Heart left ventricle (tissue), 16 donors: ENCODE data around the gene TMEM39A. TPM values are rescaled to one million over a fixed set of nuclear protein-coding genes. Genes with fewer than 3 reads are reported as not detected.

Experiments
- ATAC-seq, 4 donors: fragments of 200-7000 bp; cut with Tn5 transposase; one replicate each; pipeline ENCODE4 v1.9.1; 2020 to 2022; ENCODE audit warnings: moderate library complexity in 4 of 4, mild to moderate bottlenecking in 3 of 4, moderate number of reproducible peaks in 1 of 4
- DNase-seq, 5 donors: peaks; one replicate each; pipeline ENCODE4 v3.0.0-alpha.2; 2020
- H3K27ac ChIP-seq, 12 donors: fragments of 200-600 bp; sonication (generic) in 4 of 12; one replicate each; pipeline versions ENCODE4 v1.5.0 to v1.8.0; 2016 to 2022; ENCODE audit warnings: mild to moderate bottlenecking in 2 of 12
- H3K27me3 ChIP-seq, 9 donors: fragments of 200-600 bp; sonication (generic) in 2 of 9; one replicate each; pipeline versions ENCODE4 v1.5.1 to v1.8.0; 2016 to 2022; ENCODE audit warnings: mild to moderate bottlenecking in 3 of 9
- H3K36me3 ChIP-seq, 9 donors: fragments of 200-600 bp; sonication (generic) in 2 of 9; one replicate each; pipeline versions ENCODE4 v1.5.0 to v1.8.0; 2018 to 2022; ENCODE audit warnings: mild to moderate bottlenecking in 2 of 9
- H3K4me1 ChIP-seq, 12 donors: fragments of 200-600 bp; sonication (generic) in 4 of 12; one replicate each; pipeline versions ENCODE4 v1.5.0 to v1.8.0; 2016 to 2022; ENCODE audit warnings: mild to moderate bottlenecking in 3 of 12
- H3K4me3 ChIP-seq, 12 donors: fragments of 200-600 bp; sonication (generic) in 4 of 12; one replicate each; pipeline versions ENCODE4 v1.5.0 to v1.8.0; 2017 to 2022; ENCODE audit warnings: mild to moderate bottlenecking in 9 of 12, moderate library complexity in 4 of 12
- H3K9me3 ChIP-seq, 12 donors: fragments of 200-600 bp; sonication (generic) in 4 of 12; one replicate each; pipeline versions ENCODE4 v1.5.0 to v1.8.0; 2016 to 2022; ENCODE audit warnings: mild to moderate bottlenecking in 1 of 12
- POLR2A ChIP-seq, 2 donors: fragments of 450-650 bp; IDR thresholded peaks; one replicate each; pipeline ENCODE4 v1.6.1; 2017; ENCODE audit warnings: antibody characterized with exemption in 2 of 2, mild to moderate bottlenecking in 2 of 2, moderate library complexity in 2 of 2
- WGBS, 4 donors: extraction: QIAGEN DNeasy Blood & Tissue Kit in 2 of 4; methylation state at CpG; one replicate each; pipeline versions ENCODE4 v1.1.5 to v1.1.7; 2013 to 2018; 5-methylcytosine and 5-hydroxymethylcytosine counted together
- intact Hi-C, 10 donors: fragments of 100-400 bp; cut with DNase I; formaldehyde crosslinking; loops; one replicate each; pipeline versions ENCODE4 v1.11.1 to v1.14.2; 2022
- polyA plus RNA-seq, 2 donors: library from polyadenylated mRNA; stranded (reverse); fragments of 200-250 nt; gene quantifications; one replicate each; pipeline ENCODE4 v1.2.3, GENCODE V29; 2013
- total RNA-seq, 9 donors: library from RNA; depleted of rRNA in 2 of 9; stranded (reverse); fragments of >200 nt in 2 of 9; fragmentation: NEBNext Ultra II Directional in 3 of 9; extraction: Animal tissue kit (Norgen Biotek cat#: 25700) in 3 of 9; gene quantifications; one replicate each; pipeline versions ENCODE4 v1.1.0 to v1.2.4, GENCODE V29; 2016 to 2023
- TF ChIP-seq, protein P1 (sequence below), 12 donors: fragments of 200-600 bp; sonication (generic) in 4 of 12; IDR thresholded peaks; one replicate each; pipeline versions ENCODE4 v1.5.0 to v1.8.0; 2018 to 2022; ENCODE audit warnings: antibody characterized with exemption in 12 of 12, mild to moderate bottlenecking in 5 of 12
- donor health status: ischemic (EF 13 %, LVEDD 7.1; RV severe dilation, severe dysfunction).
- donor health status: healthy with polysubstance abuse.
- donor health status: DM: no; HTN: yes; CAD: no.
- donor health status: DM: no; HTN: no; CAD: no.
- donor health status: ischemic (EF 25% LVEDD 6.9; RV normal size, moderate dysfunction).
- donor health status: ischemic (EF 25% LVEDD 5.7; RV mildly dilated, moderate dysfunction).
- donor health status: healthy.
- donor health status: DM: yes; HTN: yes; CAD: no.
- donor health status: ischemic (EF 35%, LVEDD 5.7; RV mildly dilated, moderate dysfunction).
- donor health status: nonischemic (EF 11% LVEDD 7.7; RV severe dilation, severe dysfunction).
- donor health status: DM: yes; HTN: yes; CAD: no.
- donor health status: PGD.
- donor health status: ischemic (EF 29% LVEDD 5.4; RV normal size, mild dysfunction).
- donor health status: nonischemic (EF 23%, LVEDD 6.1; RV moderate dilation, normal function).

The TMEM39A gene
- total and polyA plus RNA-seq, 11 donors, result 4.8 to 21.0 (median 15.6) TPM

DNA sequence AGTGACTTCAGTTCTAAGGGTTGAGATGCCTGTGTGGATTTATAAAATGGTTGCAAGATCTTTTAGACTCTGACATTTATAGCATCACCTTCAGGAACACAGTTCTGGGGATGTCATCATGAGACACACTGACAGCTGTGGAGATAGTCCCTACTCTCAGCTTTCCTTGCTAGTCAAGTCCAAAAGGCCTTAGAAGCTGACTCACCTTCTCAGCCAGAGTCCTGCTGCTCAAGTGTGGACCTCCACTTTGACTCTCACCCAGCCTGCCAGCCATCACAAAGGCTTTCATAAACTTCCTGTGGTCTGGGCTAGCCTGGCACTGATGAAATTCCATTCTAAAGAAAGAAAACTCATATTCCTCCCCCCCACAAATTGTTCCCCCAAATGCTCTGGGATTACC lies 44.8 kb downstream of the TMEM39A start:
- intact Hi-C loops, result loop anchor here in 2 of 10 donors (5.0 to 10.0 kb wide), 2 partner anchors 44 to 266 kb away; partner anchors contain the start of gene TMEM39A (in 1 of the 2)
- H3K36me3 ChIP-seq, result peaks cover 0 to 51% (median 36%) of the 10 kb centered on the region in 9 donors
- peak overlapping the region in 11 of 12 donors; percentile 1 to 85 (median 46) for H3K27ac ChIP-seq
- DNase-seq, result no peak
- TF ChIP-seq POLR2A (IDR thresholded peaks at IDR 0.05), result no peak
- TF ChIP-seq, protein P1, sequence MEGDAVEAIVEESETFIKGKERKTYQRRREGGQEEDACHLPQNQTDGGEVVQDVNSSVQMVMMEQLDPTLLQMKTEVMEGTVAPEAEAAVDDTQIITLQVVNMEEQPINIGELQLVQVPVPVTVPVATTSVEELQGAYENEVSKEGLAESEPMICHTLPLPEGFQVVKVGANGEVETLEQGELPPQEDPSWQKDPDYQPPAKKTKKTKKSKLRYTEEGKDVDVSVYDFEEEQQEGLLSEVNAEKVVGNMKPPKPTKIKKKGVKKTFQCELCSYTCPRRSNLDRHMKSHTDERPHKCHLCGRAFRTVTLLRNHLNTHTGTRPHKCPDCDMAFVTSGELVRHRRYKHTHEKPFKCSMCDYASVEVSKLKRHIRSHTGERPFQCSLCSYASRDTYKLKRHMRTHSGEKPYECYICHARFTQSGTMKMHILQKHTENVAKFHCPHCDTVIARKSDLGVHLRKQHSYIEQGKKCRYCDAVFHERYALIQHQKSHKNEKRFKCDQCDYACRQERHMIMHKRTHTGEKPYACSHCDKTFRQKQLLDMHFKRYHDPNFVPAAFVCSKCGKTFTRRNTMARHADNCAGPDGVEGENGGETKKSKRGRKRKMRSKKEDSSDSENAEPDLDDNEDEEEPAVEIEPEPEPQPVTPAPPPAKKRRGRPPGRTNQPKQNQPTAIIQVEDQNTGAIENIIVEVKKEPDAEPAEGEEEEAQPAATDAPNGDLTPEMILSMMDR (IDR thresholded peaks at IDR 0.05), result no peak
- peaks cover 0 to 31% (median 9%) of the 10 kb centered on the region in 12 donors for H3K4me1 ChIP-seq
- H3K27me3 ChIP-seq, result no peaks in the 10 kb centered on the region
- no peaks in the 10 kb centered on the region for H3K9me3 ChIP-seq
- no peak overlapping the region for H3K4me3 ChIP-seq
- ATAC-seq, result peak in 2 of 4 donors; percentile 12 to 46

DNA sequence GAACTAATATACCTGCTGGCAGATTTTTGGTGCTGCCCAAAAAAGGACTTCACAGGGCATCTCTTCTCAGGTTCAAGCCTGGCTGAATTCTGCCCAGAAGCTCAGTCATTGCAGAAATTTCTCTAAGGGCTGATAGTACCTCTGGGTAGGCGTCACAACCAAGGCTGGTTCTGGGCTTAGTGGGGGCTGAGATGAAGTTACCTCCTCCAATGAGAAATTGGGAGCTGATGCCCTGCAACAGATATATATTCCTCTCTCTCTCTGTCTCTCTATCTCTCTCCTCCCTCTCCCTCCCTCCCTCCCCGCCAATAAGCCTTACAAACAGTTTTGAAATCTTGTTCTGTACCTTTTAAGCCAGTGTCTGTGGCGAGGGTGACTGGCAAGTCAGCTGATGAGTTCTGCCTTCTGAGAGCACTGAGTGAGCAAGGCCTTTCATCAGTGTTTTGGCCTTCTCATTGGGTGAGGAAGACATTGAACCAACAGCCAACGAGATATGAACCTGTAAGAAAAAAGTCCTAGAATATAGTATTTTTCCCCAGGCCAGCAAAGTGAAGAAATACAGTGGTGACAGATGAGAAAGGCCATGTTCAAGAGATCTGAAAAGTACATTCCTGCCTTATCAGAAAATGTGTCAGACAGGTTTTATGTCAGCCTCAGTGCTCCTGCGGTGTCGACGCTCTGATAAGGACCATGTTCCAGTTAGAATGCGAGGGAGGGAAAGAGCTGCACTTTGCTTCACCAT lies 45.5 kb downstream of the TMEM39A start:
- 47 to 57% (median 53%) methylated on average over 8 of the region's 8 CpGs for WGBS, 4 donors
- no peak overlapping the region for H3K4me3 ChIP-seq
- no peak for TF ChIP-seq POLR2A (IDR thresholded peaks at IDR 0.05)
- TF ChIP-seq, protein P1 (IDR thresholded peaks at IDR 0.05), result no peak
- H3K9me3 ChIP-seq, result no peaks in the 10 kb centered on the region
- peaks cover 0 to 56% (median 42%) of the 10 kb centered on the region in 9 donors for H3K36me3 ChIP-seq
- H3K27me3 ChIP-seq, result no peaks in the 10 kb centered on the region
- peak overlapping the region in 10 of 12 donors; percentile 1 to 85 (median 44) for H3K27ac ChIP-seq
- DNase-seq (peak in 1 of 5 donors; percentile 70), ATAC-seq (peak; percentile 62 to 80 (median 72))
- intact Hi-C loops, result loop anchor here in 2 of 10 donors (5.0 to 10.0 kb wide), 2 partner anchors 44 to 267 kb away; partner anchors contain the start of gene TMEM39A (in 1 of the 2)
- H3K4me1 ChIP-seq, result peaks cover 0 to 31% (median 9%) of the 10 kb centered on the region in 12 donors

GRCh38 chr3:119416873-119417272 lies 46.5 kb downstream of the TMEM39A start:
- TF ChIP-seq, protein P1 (IDR thresholded peaks at IDR 0.05), result no peak
- TF ChIP-seq POLR2A (IDR thresholded peaks at IDR 0.05), result no peak
- H3K4me1 ChIP-seq, result peaks cover 0 to 31% (median 9%) of the 10 kb centered on the region in 12 donors
- H3K36me3 ChIP-seq, result peaks cover 0 to 65% (median 52%) of the 10 kb centered on the region in 9 donors
- no peaks in the 10 kb centered on the region for H3K9me3 ChIP-seq
- DNase-seq (no peak), ATAC-seq (no peak)
- 73 to 89% (median 82%) methylated on average over 1 of the region's 1 CpG for whole genome bisulfite sequencing, 4 donors
- no peaks in the 10 kb centered on the region for H3K27me3 ChIP-seq
- peak overlapping the region in 7 of 12 donors; percentile 0 to 85 (median 53) for H3K27ac ChIP-seq
- intact Hi-C loops, result loop anchor here in 2 of 10 donors (5.0 to 10.0 kb wide), 2 partner anchors 45 to 268 kb away; partner anchors contain the start of gene TMEM39A (in 1 of the 2)
- H3K4me3 ChIP-seq, result no peak overlapping the region

DNA sequence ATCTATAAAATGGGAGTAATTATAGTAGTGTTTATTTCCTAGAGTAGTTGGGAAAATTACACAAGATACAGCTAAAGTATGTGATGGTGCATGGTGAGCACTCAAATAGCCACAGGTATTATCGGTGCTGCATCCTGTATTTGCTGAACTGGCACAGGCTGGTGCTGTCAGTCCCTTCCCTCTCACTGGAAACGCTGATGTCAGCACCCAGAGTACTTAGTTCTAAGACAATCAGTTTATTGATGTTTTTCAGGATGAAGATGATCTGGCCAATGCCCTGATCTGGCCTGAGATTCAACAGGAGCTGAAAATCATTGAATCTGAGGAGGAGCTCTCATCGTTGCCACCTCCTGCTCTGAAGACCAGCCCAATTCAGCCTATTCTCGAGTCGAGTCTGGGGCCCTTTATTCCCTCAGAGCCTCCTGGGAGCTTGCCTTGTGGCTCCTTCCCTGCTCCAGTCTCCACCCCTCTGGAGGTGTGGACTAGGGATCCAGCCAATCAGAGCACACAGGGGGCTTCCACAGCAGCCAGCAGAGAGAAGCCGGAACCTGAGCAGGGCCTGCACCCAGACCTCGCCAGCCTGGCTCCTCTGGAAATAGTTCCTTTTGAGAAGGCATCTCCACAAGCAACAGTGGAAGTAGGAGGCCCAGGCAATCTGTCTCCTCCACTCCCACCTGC lies 49.7 kb downstream of the TMEM39A start:
- intact Hi-C loops, result loop anchor here in 1 of 10 donors (10.0 kb wide), 1 partner anchor 271 kb away; no protein-coding TSS in a partner anchor
- H3K27me3 ChIP-seq, result no peaks in the 10 kb centered on the region
- H3K27ac ChIP-seq, result no peak overlapping the region
- H3K4me1 ChIP-seq, result peaks cover 0 to 23% (median 5%) of the 10 kb centered on the region in 12 donors
- TF ChIP-seq, protein P1 (IDR thresholded peaks at IDR 0.05), result no peak
- H3K9me3 ChIP-seq, result no peaks in the 10 kb centered on the region
- WGBS, 4 donors, result 72 to 76% (median 74%) methylated on average over 4 to 7 of the region's 7 CpGs
- ATAC-seq (no peak), DNase-seq (no peak)
- H3K4me3 ChIP-seq, result no peak overlapping the region
- H3K36me3 ChIP-seq, result peaks cover 3 to 96% (median 81%) of the 10 kb centered on the region in 9 donors
